Activated CD4-positive, alpha-beta T cell treated with anti-CD3 and anti-CD28 coated beads, Interleukin-2, amount 50 U/mL, for 1 hour (primary cell): ENCODE measurements around the gene RAB3IP.
"Not testable (repeated sequence)": the region's sequence is repeated elsewhere in the genome, so short reads cannot be mapped to it uniquely, and the experiment has no call there.

ENCODE experiments used
- DNase-seq: peaks from one replicate; pipeline ENCODE4 v3.0.0-alpha.2; 2020

Gene RAB3IP

DNA sequence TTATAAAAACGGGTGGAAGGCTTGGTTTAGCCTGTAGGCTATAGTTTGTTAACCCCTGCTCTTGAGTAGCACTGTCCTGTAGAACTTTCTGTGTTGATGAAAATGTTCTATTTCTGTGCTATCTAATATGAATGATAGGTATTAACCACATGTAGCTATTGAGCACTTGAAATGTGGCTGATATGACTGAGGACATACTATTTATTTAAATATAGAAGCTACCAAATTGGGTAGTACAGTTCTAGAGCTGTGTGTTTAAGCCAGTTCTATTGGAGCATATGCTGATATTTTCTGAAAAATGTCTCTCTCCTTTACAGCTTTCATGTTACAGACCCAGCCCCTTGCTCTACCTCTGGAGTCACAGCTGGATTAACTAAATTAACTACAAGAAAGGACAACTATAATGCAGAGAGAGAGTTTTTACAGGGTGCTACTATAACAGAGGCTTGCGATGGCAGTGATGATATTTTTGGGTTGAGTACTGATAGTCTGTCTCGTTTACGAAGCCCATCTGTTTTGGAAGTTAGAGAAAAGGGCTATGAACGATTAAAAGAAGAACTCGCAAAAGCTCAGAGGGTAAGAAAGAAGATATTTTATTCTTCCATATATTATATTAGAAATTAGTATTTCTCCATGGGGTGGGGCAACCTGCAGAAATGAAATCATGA, 17.6 kb downstream of the RAB3IP start:
- DNase-seq: no peak

DNA sequence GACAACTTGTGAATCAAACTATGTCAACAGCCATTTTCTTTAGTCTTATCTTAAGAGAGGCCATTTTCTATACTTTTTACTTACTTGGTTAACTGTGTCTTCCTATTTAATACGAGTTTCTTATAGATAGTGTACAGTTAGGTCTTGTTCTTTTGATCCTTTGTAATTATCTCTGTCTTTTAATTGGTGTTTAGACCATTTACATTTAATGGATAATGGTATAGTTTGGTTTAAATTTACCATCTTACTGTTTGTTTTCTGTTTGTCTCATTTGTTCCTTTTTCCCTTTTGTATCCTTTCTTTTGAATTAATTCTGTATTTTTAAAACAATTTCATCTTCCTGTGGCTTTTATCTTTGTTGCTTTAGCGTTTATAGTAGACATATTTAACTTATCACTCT, 19.4 kb downstream of the RAB3IP start:
- DNase-seq: no peak

DNA sequence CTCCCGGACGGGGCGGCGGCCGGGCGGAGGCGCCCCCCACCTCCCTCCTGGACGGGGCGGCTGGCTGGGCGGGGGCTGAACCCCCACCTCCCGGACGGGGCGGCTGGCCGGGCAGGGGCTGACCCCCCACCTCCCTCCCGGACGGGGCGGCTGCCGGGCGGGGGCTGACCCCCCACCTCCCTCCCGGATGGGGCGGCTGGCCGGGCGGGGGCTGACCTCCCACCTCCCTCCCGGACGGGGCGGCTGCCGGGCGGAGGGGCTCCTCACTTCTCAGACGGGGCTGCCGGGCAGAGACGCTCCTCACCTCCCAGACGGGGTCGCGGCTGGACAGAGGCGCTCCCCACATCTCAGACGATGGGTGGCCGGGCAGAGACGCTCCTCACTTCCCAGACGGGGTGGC, 20.9 kb downstream of the RAB3IP start:
- not testable (repeated sequence) for DNase-seq

DNA sequence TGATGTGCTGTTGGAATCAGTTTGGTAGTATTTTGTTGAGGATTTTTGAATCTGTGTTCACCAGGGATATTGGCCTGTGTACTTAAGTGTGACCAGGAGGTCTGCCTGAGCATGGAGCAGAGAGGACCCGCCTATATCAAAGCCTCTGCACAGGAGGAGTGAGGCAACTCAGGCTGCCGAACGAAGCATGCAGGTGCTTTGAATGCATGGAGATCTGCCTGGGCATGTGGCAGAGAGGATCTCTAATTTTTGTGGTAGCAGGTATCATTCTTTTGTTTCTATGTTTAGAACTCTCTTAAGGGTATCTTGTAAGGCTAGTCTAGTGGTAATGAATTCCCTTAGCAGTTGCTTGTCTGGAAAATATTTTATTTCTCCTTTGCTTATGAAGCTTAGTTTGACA, 26.9 kb downstream of the RAB3IP start:
- no peak for DNase-seq

DNA sequence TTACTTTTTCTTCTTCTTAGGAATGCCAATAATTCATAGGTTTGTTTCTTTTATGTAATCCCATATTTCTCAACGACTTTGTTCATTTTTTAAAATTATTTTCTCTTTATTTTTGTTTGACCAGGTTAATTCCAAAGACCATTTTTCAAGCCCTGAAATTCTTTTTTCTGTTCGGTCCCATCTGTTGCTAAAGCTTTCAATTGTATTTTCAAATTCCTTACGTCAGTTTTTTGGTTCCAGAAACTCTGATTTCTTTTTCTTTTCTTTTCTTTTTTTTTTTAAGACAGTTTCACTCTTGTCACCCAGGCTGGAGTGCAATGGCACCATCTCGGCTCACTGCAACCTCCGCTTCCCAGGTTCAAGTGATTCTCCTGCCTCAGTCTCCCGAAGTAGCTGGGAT, 27.6 kb downstream of the RAB3IP start:
- no peak for DNase-seq

DNA sequence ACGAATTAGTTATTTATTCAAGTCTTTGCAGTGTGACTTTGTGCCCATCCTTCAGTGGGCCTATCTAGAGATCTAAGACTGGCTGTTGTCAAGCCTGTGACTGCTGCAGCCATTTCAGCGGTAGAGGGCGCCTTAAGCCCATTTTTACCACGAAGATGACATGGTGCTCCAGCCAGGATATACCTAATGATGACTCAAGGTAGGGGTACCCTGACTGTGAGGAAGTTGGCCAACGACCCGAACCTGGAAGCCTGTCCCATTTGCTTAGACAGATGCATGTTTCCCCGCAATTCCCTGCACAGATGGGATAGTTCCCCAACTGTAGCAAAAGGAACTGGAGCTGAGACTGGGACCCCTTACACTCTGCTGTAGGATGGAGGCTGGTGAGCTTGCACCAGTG, 41.3 kb downstream of the RAB3IP start:
- no peak for DNase-seq

DNA sequence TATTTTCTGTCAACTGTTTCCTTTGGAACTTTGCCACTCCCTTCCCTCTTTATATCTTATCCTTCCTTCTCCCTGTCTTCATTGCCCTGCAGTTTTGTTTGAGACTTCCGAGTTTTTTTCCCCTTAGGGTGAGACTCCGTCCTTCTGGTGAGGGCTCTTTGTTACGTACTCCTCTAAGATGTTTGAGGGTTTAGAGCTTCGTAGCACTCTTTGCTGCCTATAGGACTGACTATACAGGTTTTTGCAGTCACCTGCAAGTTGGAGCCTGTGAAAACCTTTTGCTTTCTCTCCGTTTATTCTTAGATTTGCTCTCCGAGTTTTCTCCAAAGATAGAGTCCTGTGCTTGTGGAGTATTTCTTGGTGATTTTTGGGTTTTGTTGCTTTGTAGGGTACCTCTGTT, 44.7 kb downstream of the RAB3IP start:
- DNase-seq: no peak

DNA sequence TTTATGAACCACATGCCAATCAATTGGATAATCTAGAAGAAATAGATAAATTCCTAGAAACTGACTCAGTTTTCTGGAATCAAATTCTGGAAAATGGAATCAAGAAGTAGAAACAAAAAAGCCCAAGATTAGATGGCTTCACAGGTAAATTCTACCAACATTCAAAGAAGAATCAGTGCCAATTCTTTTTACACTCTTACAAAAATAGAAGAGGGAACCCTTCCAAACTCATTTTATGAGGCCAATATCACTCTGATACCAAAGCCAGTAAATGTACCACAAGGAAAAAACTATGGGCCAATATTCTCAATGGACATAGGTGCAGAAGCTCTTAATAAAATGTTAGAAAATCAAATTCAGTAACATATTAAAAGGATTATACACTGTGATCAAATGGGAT, 50.7 kb downstream of the RAB3IP start:
- DNase-seq: no peak

DNA sequence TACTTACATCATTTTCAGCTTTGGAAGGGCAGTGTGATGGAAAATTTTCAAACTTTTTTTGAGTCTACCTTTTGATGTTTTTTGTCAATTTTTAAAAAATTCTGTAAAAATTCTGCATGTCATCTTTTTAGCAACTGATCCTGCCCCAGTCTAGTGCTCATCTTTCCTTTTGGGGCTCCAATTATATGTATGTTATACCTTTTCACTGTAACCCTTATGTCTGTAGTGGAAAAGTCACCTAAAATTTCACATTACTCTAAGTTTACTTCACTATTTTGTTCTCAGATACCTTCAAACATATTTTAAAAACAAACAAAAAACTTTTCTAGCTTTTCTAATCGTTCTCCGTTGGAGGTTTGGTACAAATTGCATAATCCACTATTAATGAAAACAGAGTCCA, 53.9 kb downstream of the RAB3IP start:
- no peak for DNase-seq

DNA sequence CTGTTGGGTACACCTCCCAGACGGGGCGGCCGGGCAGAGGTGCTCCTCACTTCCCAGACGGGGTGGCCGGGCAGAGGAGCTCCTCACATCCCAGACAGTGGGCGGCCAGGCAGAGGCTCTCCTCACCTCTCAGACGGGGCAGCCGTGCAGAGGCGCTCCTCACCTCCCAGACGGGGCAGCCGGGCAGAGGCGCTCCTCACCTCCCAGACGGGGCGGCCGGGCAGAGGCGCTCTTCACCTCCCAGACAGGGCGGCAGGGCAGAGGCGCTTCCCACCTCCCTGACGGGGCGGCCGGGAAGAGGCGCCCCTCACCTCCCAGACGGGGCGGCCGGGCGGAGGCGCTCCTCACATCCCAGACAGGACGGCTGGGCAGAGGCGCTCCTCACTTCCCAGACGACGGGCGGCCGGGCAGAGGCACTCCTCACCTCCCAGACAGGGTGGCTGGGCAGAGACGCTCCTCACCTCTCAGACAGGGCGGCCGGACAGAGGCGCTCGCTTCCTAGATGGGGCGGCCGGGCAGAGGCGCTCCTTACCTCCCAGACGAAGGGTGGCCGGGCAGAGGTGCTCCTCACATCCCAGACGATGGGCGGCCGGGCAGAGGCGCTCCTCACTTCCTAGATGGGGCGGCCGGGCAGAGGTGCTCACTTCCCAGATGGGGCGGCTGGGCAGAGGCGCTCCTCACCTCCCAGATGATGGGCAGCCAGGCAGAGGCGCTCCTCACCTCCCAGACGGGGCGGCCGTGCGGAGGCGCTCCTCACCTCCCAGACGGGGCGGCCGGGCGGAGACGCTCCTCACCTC, 68.6 kb downstream of the RAB3IP start:
- not testable (repeated sequence) for DNase-seq

DNA sequence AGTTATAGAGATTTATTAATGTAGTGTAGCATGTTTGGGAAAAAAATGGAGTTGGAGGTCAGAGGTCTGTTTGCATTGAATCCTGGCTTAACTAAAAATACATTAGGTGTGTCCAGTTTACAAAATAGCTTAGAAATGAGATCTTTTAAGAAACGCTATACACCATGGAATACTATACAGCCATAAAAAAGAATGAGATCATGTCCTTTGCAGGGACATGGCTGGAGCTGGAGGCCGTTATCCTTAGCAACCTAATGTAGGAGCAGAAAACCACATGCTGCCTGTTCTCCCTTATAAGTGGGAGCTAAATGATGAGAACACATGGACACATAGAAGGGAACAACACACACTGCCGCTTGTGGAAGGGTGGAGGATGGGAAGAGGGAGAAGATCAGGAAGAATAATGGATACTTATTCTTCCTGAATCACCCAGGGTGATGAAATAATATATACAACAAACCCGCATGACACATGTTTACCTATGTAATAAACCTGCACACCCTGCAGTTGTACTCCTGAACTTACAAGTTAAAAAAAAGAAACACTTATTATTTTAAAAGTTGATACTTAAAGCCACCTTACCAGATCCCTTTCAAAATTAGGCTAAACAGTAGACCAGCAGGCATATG, 72.3 kb downstream of the RAB3IP start:
- DNase-seq: no peak

DNA sequence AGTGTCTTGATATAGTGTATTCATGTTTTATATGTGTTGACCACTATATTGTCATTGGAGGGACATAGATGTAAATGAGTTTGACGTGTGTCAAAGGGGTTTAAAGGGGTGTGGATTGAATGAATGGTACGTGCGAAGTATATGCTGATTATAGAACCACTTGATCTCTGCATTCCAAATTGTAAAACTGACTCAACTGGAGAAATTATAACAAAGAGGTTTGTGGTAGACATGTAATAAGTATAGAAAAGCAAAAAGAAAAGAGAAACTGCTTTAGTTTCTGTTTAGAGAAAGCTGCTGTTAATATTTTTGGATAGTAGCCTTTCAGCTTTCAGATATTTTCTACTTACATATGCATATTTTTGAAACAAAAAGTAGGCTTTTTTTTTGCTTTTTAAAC, 77.4 kb downstream of the RAB3IP start:
- DNase-seq: no peak

DNA sequence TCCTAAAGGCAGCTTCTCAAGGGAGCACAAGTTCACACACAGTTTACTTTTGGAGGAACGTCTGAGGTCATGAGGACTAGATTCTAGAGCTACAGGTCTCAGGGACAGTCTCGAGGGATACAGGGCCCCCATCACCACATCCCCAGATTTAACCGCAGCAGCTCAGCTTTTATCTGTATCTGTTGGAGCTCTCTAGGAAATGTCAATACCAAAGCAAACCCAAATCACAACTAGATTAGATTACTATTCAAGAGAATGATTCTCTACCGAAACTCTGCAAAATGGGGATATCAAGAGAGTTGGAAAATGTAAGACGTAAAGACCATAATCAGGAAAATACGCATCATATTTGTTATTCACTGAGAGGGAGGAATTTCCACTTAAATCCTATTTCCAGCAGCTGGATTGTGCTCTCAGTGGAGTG, 82.4 kb downstream of the RAB3IP start:
- no peak for DNase-seq

DNA sequence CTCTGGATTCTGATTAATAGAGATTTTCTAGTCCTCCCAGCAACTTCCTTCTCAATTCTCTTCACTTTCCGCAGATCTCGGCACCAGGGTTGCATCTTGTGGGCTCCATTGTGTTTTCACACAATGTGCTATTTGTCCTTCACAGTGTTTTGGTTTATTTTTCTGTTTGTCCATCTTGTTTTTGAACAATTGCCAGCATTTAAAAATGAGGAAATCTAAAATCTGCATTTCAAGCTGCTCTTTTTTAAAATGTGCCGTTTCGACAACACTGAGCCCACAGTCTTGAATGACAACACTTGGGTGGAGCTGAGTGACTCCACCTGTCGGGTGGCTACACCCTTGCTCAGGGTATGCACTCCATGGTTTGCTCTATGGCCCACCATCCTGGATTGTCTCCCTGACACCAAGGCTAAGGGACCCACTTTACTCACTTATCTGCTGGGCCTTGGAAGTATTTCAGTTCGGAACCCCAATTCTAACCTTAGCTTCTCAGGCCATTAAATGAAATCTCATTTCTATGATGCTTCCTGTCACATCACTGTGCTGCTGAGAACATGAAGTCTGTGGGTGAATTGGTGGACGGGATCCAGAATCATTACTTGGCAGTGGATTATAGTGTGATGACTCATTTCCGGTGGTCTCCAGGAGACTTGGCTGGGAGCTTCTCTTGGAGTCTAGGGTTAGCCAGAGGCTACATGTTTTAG, 82.9 kb downstream of the RAB3IP start:
- DNase-seq: no peak

DNA sequence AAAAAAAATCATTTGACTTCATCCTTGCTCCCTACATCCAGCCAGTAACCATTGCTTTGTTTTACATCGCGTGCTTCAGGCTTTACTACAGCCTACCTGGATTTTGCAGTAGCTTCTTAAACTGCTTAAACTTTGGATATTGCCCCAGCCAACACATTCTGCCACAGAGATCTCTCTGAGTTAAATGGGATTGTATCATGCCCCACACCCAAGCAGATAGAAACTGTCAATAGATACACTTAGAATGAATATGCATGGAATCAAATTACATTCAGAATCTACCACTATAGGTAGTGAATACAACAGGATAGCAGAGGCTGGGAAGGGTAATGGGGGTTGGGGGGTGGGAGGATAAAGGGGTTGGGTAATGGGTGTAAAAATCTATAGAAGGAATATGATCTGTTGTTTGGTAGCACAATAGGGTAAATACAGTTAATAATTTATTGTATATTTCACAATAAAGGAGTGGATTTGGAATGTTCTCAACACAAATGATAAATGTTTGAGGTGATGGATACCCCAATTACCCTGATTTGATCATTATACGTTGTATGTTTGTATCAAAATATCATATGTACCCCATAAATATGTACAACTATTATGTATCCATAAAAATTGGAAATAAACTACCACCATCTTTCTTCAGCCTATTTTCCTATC, 83.7 kb downstream of the RAB3IP start:
- no peak for DNase-seq

DNA sequence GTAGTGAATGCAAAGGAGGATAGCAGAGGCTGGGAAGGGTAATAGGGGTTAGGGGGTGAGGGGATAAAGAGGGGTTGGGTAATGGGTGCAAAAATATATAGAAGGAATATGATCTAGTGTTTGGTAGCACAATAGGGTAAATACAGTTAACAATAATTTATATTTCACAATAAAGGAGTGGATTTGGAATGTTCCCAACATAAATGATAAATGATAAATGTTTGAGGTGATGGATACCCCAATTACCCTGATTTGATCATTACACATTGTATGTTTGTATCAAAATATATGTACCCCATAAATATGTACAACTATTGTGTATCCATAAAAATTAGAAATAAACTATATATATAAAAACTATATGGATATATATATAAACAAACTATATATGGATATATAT, 85.4 kb downstream of the RAB3IP start:
- no peak for DNase-seq

DNA sequence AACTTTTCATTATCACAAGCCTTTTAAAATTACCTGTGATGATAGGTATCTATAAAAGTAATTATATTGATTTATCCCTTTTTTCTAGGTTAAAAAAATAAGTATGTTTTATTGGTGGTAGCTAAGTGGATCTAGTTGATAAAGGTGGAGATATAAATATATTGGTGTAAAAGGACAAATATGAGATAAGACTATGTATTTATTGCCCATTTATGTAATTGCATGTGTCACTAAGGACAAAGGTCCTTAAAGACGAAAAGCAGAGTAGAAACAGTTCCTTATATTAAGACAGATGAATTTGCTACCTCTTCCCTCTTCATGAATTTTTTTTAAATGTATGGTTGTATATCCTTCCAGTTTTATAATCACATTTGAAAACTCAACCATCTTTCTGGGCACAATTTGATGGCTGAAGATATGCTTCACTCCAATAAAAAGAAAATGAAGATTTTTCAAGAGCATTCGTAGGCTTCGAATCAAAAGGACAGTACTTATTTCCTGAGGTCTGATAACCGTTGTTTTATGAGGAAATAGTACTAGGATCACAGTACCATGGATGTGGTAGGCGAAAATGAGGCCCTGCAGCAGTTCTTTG, 86.4 kb downstream of the RAB3IP start, which contains the start of gene MYRFL:
Gene MYRFL (plus strand): TSS at position 262 of the 595 bp plus-strand sequence. CDS start 291 bp downstream, at position 553.
- DNase-seq: no peak

DNA sequence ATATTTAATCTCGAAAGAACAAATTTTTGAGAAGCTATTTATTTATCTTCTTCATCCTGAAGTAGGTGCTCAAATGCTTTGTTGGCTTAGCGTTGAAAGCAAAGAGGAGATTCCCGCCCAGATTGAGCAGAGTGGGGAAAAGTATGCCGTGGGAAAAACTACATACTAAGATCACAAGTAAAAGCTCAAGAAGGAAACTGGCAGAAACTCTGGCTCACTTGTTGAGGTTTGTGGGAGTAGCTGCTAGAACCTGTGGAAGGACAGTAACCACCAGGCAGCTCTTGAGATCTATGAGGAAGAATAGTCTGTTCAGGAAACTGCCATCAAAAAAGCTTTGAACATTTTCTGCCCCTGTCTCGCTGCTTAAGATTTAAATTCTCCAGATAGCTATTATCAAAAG, 90.2 kb downstream of the RAB3IP start:
- no peak for DNase-seq

DNA sequence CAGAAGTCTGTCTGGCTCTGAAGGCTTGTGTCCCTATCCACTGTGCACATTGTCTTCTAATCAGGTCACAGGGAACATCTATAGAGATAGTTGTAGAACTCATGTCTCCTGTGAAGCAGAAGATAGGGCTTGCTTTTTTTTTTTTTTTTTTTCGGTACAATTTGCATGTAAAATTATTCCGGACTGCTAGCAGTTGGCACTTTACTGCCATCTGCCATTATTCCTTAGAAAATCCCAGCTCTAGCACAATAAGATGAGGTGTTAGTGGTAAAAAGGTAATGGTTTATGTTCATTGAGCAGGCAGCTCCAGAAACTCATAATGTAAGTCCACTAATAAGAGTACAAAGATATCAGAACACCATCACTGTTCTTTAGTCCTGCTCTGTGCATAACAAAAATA, 95.0 kb downstream of the RAB3IP start:
- no peak for DNase-seq

DNA sequence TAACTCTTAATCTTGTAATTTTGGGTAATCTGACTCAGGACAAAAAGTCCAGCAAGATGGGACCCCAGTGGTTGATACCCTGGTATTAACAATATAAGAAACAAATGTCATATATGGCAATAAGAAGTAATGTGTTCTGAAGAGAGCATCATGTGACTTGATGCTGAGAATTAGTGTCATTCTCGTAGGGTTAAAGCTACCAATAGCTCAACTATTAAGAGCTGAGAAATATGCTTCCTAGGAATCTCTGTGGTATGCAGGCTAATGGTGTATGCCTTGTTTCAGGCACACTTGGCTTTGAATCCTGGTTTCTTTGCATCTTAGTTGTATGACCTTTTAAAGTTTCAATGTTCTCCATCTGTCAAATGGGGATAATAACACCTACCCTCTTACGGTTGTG, 95.5 kb downstream of the RAB3IP start:
- no peak for DNase-seq

DNA sequence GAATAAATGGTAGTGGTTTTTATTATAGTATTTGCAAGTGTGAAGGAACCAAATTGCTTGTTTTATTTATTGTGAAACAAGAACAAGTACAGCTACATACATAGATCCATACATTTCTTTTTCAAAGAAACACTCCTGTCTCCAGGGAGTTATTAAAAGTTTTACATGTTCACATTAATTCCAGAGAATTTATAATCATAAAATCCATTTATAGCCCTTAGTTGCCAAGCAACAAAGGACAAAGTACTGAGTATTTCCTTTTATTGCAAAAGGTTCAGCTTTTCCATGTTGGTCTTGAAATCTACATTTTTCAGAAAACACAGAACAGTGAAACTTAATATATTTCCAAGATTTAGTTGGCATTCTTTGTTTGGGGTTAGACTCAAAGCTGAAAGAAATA, 95.9 kb downstream of the RAB3IP start:
- no peak for DNase-seq

DNA sequence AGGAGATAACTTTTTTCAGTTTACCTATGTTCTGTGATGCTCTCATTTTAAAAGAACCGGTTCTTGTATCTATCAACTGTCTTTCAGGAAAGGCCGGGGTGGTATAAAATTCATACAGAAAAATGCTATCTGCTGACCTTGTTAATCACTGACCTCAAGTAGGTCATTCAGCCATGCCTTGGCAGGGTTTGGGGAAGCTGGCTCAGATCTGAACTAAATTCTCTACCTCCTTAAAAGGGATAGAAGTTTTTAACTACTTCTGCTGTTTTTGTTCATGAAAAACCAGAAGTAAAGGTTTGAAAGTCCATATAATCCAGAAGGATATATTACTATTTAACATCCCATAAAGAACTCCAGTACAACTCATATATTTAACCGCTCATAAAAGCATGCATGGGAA, 96.4 kb downstream of the RAB3IP start:
- DNase-seq: no peak

DNA sequence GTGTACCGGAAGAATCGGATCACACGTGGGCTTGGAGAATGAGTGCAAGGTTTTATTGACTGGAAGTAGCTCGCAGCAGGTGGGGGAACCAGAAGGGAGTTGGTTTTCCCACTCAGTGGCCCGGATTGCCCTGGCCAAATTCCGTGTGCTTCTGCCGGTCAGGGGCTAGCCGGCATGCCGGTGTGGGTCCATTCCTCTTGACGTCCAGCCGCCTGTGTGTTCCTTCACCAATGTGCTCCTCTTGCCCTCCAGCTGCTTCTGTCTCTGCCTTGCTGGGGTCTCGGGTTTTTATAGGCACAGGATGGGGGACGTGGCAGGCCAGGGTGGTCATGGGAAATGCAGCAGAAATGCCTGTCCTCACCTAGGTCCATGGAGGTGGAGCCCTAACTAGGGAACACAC, 97.4 kb downstream of the RAB3IP start:
- DNase-seq: no peak
